Measurements from ENCODE around the gene KRTAP4-8. TPM values are rescaled to one million over a fixed set of nuclear protein-coding genes. Genes with fewer than 3 reads are reported as not detected.
"Not testable (repeated sequence)": the region's sequence is repeated elsewhere in the genome, so short reads cannot be mapped to it uniquely, and the experiment has no call there.

Gene KRTAP4-8
- total RNA-seq, 1 donor from 2014 or later, result not detected

DNA sequence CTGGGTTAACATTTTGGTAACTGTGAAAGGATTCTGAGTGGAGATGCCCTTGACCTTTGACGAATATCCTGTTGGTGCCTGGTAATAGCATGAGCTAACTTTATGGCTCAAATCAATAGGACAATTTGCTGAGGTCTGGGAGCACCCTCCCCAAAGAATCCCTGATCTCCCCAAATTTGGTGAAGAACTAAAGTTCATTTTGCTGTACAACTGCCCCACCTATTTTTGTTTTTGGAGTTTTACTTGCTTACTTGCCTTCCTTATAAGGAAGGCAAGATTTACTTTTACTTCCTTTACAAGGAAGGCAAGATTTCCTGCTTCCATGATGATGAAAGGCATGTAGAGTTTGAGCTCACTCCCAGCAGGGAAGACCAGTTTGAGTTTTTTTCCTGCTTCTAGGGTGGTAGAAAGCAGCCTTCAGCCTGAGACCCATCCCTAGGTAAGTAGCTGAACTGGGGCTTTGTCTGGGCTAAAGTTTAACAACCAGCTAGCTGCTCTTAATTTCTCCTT lies 10.1 kb upstream of the KRTAP4-8 start:
- Histone ChIP-seq H3K9me3 (no peaks in the 10 kb centered on the region), H3K36me3 (no peaks in the 10 kb centered on the region), H3K27ac (no peak overlapping the region), H3K4me1 (no peaks in the 10 kb centered on the region), H3K4me3 (no peak overlapping the region), H3K27me3 (no peaks in the 10 kb centered on the region)
- no peak for DNase-seq (ENCODE audit: extremely low spot score in 2 of 2)
- no peak for TF ChIP-seq CTCF (IDR thresholded peaks at IDR 0.05)
- no peak for TF ChIP-seq POLR2A (IDR thresholded peaks at IDR 0.05)
- TF ChIP-seq POLR2AphosphoS5 (IDR thresholded peaks at IDR 0.05; ENCODE audit: insufficient read depth in 1 of 2, low read depth in 1 of 2), result no peak
- intact Hi-C loops (cut with DNase I), result no loop called here

- H3K9me3 ChIP-seq; H3K27ac ChIP-seq; intact Hi-C loops (cut with DNase I); H3K4me1 ChIP-seq; H3K4me3 ChIP-seq; H3K36me3 ChIP-seq; DNase-seq (ENCODE audit: extremely low spot score in 2 of 2); H3K27me3 ChIP-seq: not testable (repeated sequence)
Observed at GRCh38 chr17:41105347-41105746, 7.4 kb upstream of the KRTAP4-8 start, which contains the start of gene KRTAP4-9. Gene KRTAP4-9, plus strand, starts transcription at chr17:41105389. Its CDS starts 0 bp downstream, at chr17:41105389.

DNA sequence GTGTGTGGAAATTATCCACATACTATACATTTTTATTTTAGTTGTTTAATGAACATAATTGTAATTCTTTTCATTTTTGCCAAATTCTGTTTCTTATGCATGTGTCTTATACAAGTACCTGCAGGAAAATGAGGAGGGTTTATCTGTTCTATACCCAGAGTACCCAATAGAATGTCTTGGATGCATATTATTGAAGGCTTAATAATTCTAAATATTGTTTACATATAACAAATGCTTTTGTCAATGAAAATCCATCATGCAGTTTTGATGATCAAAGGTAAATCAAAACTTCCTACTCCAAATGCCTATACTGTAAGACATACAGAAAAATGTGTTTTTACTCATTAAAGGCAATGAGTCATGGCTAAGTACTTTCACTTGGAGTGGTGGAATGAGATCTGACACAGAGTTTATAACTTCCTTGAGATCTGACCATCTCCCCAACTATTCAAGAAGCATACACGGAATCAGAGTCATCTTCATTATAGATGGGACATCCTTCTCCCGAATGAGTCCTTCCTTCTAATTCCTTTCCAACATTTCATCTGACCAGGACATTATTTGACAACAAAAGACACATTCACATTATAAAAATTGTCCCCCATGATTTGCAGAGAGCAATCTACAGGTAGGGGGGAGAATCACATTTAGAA lies 6.6 kb upstream of the KRTAP4-8 start:
- H3K27ac ChIP-seq; intact Hi-C loops (cut with DNase I); DNase-seq (ENCODE audit: extremely low spot score in 2 of 2); H3K9me3 ChIP-seq; H3K27me3 ChIP-seq; H3K36me3 ChIP-seq; H3K4me1 ChIP-seq; H3K4me3 ChIP-seq: not testable (repeated sequence)

GRCh38 chr17:41103896-41104295 lies 6.0 kb upstream of the KRTAP4-8 start:
- no peak for TF ChIP-seq POLR2A (IDR thresholded peaks at IDR 0.05)
- no peak for TF ChIP-seq POLR2AphosphoS5 (IDR thresholded peaks at IDR 0.05; ENCODE audit: insufficient read depth in 1 of 2, low read depth in 1 of 2)
- no peak for TF ChIP-seq CTCF (IDR thresholded peaks at IDR 0.05)
- no peak for DNase-seq (ENCODE audit: extremely low spot score in 2 of 2)
- intact Hi-C loops (cut with DNase I), result no loop called here
- no peaks in the 10 kb centered on the region for H3K27me3 ChIP-seq
- H3K36me3 ChIP-seq, result no peaks in the 10 kb centered on the region
- no peak overlapping the region for H3K27ac ChIP-seq
- no peaks in the 10 kb centered on the region for H3K4me1 ChIP-seq
- H3K9me3 ChIP-seq, result no peaks in the 10 kb centered on the region
- H3K4me3 ChIP-seq, result no peak overlapping the region

- TF ChIP-seq POLR2A (IDR thresholded peaks at IDR 0.05), result no peak
- no peak for TF ChIP-seq CTCF (IDR thresholded peaks at IDR 0.05)
- no peak for TF ChIP-seq POLR2AphosphoS5 (IDR thresholded peaks at IDR 0.05; ENCODE audit: insufficient read depth in 1 of 2, low read depth in 1 of 2)
- no peaks in the 10 kb centered on the region for H3K4me1 ChIP-seq
- intact Hi-C loops (cut with DNase I), result no loop called here
- no peak within 1 kb of the TSS for H3K27ac ChIP-seq
- no peaks in the 10 kb centered on the region for H3K36me3 ChIP-seq
- H3K27me3 ChIP-seq, result no peaks in the 10 kb centered on the region
- no peaks in the 10 kb centered on the region for H3K9me3 ChIP-seq
- no peak for DNase-seq (ENCODE audit: extremely low spot score in 2 of 2)
- H3K4me3 ChIP-seq, result no peak within 1 kb of the TSS
Observed at GRCh38 chr17:41101586-41102259, 3.8 kb upstream of the KRTAP4-8 start, which contains the start of gene KRTAP4-16. Gene KRTAP4-16, minus strand, starts transcription at chr17:41102209. Its CDS starts 0 bp downstream, at chr17:41102209.

GRCh38 chr17:41099682-41100480 lies 1.9 kb upstream of the KRTAP4-8 start:
- H3K4me1 ChIP-seq; intact Hi-C loops (cut with DNase I); H3K27me3 ChIP-seq; H3K27ac ChIP-seq; H3K4me3 ChIP-seq; DNase-seq (ENCODE audit: extremely low spot score in 2 of 2); H3K36me3 ChIP-seq; H3K9me3 ChIP-seq: not testable (repeated sequence)
